ENCODE results near the gene ANTXR1.
A peak's percentile ranks its signal among the peaks of the same experiment; 100 is the strongest.

ANTXR1 gene

DNA sequence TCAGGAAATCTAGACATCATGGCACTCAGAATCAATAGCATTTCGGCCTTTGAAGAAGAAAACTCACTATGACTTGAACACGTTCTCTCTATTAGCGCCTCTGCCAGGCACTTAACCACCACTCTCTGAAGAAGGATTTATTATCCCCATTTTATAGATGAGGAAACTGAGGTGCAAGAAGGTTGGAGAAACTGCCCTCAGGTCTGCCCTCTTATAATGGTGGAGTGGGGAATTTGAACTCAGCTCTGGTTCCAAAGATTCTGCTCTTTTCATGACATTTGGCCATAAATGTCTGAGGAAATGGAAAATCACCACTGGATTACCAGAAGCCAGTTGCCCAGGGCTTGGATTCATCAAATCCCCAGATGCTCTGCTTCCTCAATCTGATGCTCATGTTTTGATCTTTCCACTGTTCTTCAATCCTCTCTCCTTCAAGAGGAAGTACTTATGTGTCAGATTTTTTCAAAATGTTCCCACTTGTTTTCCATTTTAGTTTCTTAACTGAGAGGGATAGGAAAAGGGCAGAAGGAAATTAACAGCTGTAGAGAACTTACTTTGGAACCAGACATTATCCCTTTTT, 68.1 kb downstream of the ANTXR1 start:
- TF ChIP-seq, protein P1, sequence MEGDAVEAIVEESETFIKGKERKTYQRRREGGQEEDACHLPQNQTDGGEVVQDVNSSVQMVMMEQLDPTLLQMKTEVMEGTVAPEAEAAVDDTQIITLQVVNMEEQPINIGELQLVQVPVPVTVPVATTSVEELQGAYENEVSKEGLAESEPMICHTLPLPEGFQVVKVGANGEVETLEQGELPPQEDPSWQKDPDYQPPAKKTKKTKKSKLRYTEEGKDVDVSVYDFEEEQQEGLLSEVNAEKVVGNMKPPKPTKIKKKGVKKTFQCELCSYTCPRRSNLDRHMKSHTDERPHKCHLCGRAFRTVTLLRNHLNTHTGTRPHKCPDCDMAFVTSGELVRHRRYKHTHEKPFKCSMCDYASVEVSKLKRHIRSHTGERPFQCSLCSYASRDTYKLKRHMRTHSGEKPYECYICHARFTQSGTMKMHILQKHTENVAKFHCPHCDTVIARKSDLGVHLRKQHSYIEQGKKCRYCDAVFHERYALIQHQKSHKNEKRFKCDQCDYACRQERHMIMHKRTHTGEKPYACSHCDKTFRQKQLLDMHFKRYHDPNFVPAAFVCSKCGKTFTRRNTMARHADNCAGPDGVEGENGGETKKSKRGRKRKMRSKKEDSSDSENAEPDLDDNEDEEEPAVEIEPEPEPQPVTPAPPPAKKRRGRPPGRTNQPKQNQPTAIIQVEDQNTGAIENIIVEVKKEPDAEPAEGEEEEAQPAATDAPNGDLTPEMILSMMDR (conservative IDR thresholded peaks at IDR 0.05; ENCODE audit: control insufficient read depth, insufficient read depth, low read depth, low read length) = no peak
- DNase-seq (ENCODE audit: low read depth) = no peak
- H3K4me3 ChIP-seq (ENCODE audit: control insufficient read depth, low read depth, low read length) = no peak overlapping the region

DNA sequence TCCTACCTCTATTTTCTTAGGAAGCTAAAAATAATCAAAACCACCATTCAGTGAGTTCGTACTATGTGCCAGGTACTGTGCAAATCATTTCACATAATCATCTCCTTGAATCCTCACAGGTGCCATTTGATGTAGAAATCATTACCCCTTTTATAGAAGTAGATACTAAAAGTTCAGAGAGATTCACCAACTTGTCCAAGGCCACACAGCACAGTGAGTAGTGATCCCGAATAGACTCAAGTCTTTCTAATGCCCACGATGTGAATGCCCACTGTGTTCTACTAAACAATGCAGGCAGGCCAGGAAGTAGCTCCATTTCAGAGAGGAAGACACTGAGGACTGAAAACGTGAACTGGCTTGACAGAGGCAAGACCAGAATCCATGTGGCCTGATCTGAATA, 68.8 kb downstream of the ANTXR1 start:
- TF ChIP-seq, protein P1 (conservative IDR thresholded peaks at IDR 0.05; ENCODE audit: control insufficient read depth, insufficient read depth, low read depth, low read length) = no peak
- DNase-seq (ENCODE audit: low read depth) = no peak
- no peak overlapping the region for H3K4me3 ChIP-seq (ENCODE audit: control insufficient read depth, low read depth, low read length)

- no peak overlapping the region for H3K4me3 ChIP-seq (ENCODE audit: control insufficient read depth, low read depth, low read length)
- TF ChIP-seq, protein P1 (conservative IDR thresholded peaks at IDR 0.05; ENCODE audit: control insufficient read depth, insufficient read depth, low read depth, low read length) = no peak
- peak; percentile 78 for DNase-seq (ENCODE audit: low read depth)
These were observed 69.5 kb downstream of the ANTXR1 start for GRCh38 chr2:69082430-69082997.

- DNase-seq (ENCODE audit: low read depth) = peak; percentile 63
- TF ChIP-seq, protein P1 (conservative IDR thresholded peaks at IDR 0.05; ENCODE audit: control insufficient read depth, insufficient read depth, low read depth, low read length) = no peak
- H3K4me3 ChIP-seq (ENCODE audit: control insufficient read depth, low read depth, low read length) = no peak overlapping the region
These were observed 70.3 kb downstream of the ANTXR1 start for GRCh38 chr2:69083235-69083748.

GRCh38 chr2:69084492-69084891, 71.5 kb downstream of the ANTXR1 start:
- TF ChIP-seq, protein P1 (conservative IDR thresholded peaks at IDR 0.05; ENCODE audit: control insufficient read depth, insufficient read depth, low read depth, low read length) = no peak

DNA sequence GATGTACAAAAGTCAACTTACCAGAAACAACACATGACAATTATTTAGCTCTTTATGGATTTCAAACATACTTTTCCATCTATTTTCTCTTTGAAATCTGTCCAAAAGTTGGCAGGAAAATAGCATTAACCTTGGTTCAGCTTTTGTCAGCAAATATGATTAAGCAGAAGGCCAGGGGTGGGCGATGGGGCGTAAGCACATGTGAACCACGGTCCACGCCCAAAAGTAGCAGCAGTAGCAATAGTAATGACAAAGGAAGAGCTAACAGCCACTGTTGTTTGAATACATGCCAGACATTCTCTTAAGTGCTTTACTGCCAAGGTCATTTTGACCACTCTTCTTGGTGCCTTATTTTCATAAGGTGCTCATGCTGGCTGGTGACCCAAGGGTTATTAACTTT, 73.5 kb downstream of the ANTXR1 start:
- no peak overlapping the region for H3K4me3 ChIP-seq (ENCODE audit: control insufficient read depth, low read depth, low read length)
- peak; percentile 63 for DNase-seq (ENCODE audit: low read depth)
- TF ChIP-seq, protein P1 (conservative IDR thresholded peaks at IDR 0.05; ENCODE audit: control insufficient read depth, insufficient read depth, low read depth, low read length) = no peak

More at GRCh38 chr2:69084492-69084891, 71.5 kb downstream of the ANTXR1 start:
- DNase-seq (ENCODE audit: low read depth) = no peak
- H3K4me3 ChIP-seq (ENCODE audit: control insufficient read depth, low read depth, low read length) = no peak overlapping the region

Measured in fibroblast of mammary gland (primary cell).